ENCODE results near the gene WWTR1.

GRCh38 chr3:149647285-149647684 lies 10.5 kb downstream of the WWTR1 start:
- TF ChIP-seq CTCF (IDR thresholded peaks at IDR 0.05; ENCODE audit: low read depth, low read length, missing input control) (no peak), GABPA (IDR thresholded peaks at IDR 0.05 in 1 of 2, conservative IDR thresholded peaks at IDR 0.05 in 1 of 2) (no peak), ZBTB33 (IDR thresholded peaks at IDR 0.05) (no peak), TAF1 (conservative IDR thresholded peaks at IDR 0.05) (no peak), EGR1 (IDR thresholded peaks at IDR 0.05; ENCODE audit: low read depth in 2 of 2) (no peak)

Data from liver (tissue), 3 donors.